Smooth muscle cell (in vitro differentiated cells): ENCODE measurements around the gene ERBB4. TPM values are rescaled to one million over a fixed set of nuclear protein-coding genes. Genes with fewer than 3 reads are reported as not detected.
"Not testable (repeated sequence)": the region's sequence is repeated elsewhere in the genome, so short reads cannot be mapped to it uniquely, and the experiment has no call there.

ENCODE experiments used
- DNase-seq: peaks from one replicate; lab custom pipeline; 2025; ENCODE audit not compliant: unreplicated experiment; lab: John Stamatoyannopoulos, UW
- H2AFZ ChIP-seq: fragments of 200-600 bp; sonication (generic); 2 replicates; pipeline ENCODE4 v1.6.0; 2016; ENCODE audit warnings: antibody characterized with exemption, low read depth, mild to moderate bottlenecking
- H3F3A ChIP-seq: fragments of 200-600 bp; sonication (generic); 2 replicates; pipeline ENCODE4 v1.6.0; 2017; ENCODE audit warnings: antibody characterized with exemption, low read depth
- H3K27ac ChIP-seq: fragments of 200-600 bp; sonication (generic); 2 replicates; pipeline ENCODE4 v1.5.1; 2016; ENCODE audit warnings: low read depth, mild to moderate bottlenecking
- H3K27me3 ChIP-seq: fragments of 200-600 bp; sonication (generic); 2 replicates; pipeline ENCODE4 v1.6.1; 2016; ENCODE audit warnings: low read depth, mild to moderate bottlenecking
- H3K36me3 ChIP-seq: fragments of 200-600 bp; sonication (generic); 2 replicates; pipeline ENCODE4 v1.5.1; 2016; ENCODE audit warnings: low read depth
- H3K4me1 ChIP-seq: fragments of 200-600 bp; sonication (generic); 2 replicates; pipeline ENCODE4 v1.5.1; 2016; ENCODE audit warnings: low read depth
- H3K4me2 ChIP-seq: fragments of 200-600 bp; sonication (generic); 2 replicates; pipeline ENCODE4 v1.6.0; 2016; ENCODE audit warnings: mild to moderate bottlenecking
- H3K4me3 ChIP-seq: fragments of 200-600 bp; sonication (generic); 2 replicates; pipeline ENCODE4 v1.5.1; 2016; ENCODE audit warnings: mild to moderate bottlenecking
- H3K79me2 ChIP-seq: fragments of 200-600 bp; sonication (generic); 2 replicates; pipeline ENCODE4 v1.6.0; 2016; ENCODE audit warnings: low read depth, mild to moderate bottlenecking
- H3K9ac ChIP-seq: fragments of 200-600 bp; sonication (generic); 2 replicates; pipeline ENCODE4 v1.6.0; 2016; ENCODE audit warnings: low read depth
- H3K9me3 ChIP-seq: fragments of 200-600 bp; sonication (generic); replicated peaks from 2 replicates; pipeline ENCODE4 v1.5.1; 2016; ENCODE audit warnings: low read depth
- H4K20me1 ChIP-seq: fragments of 200-600 bp; sonication (generic); 2 replicates; pipeline ENCODE4 v1.6.0; 2016; ENCODE audit warnings: low read depth
- CTCF ChIP-seq: fragments of 200-600 bp; sonication (generic); IDR thresholded peaks from 2 replicates; pipeline ENCODE4 v1.5.1; 2017; ENCODE audit warnings: borderline replicate concordance, mild to moderate bottlenecking, antibody characterized with exemption; ENCODE audit not compliant: insufficient read depth, poor library complexity, severe bottlenecking
- WGBS: methylation state at CpG from one replicate; pipeline ENCODE4 v1.1.7; 2016; ENCODE audit warnings: low lambda C conversion rate; 5-methylcytosine and 5-hydroxymethylcytosine counted together
- polyA plus RNA-seq: library from polyadenylated mRNA; unstranded; fragments of >200 nt; fragmentation: Nextera tagmentation; extraction: Ambion mirVana; gene quantifications from 2 replicates; pipeline ENCODE4 v1.2.1, GENCODE V29; 2016
- total RNA-seq: library from RNA; depleted of rRNA; stranded (reverse); fragments of >200 nt; gene quantifications from 2 replicates; pipeline ENCODE4 v1.2.3, GENCODE V29; 2014

ERBB4 gene
- total and polyA plus RNA-seq, 2 experiments from 2014 or later: 0.67 TPM; not detected in 1

GRCh38 chr2:212245880-212246279 lies 292.7 kb downstream of the ERBB4 start:
- 39% methylated on average over 2 of the region's 2 CpGs for WGBS
- H3F3A ChIP-seq: no peaks in the 10 kb centered on the region
- H3K4me1 ChIP-seq: no peaks in the 10 kb centered on the region
- H3K79me2 ChIP-seq: no peaks in the 10 kb centered on the region
- H3K27me3 ChIP-seq: no peaks in the 10 kb centered on the region
- H3K9me3 ChIP-seq: no peaks in the 10 kb centered on the region
- H2AFZ ChIP-seq: no peak overlapping the region
- no peaks in the 10 kb centered on the region for H4K20me1 ChIP-seq
- H3K27ac ChIP-seq: no peak overlapping the region
- H3K9ac ChIP-seq: no peak overlapping the region
- H3K4me2 ChIP-seq: no peak overlapping the region
- no peaks in the 10 kb centered on the region for H3K36me3 ChIP-seq
- no peak for DNase-seq
- no peak overlapping the region for H3K4me3 ChIP-seq
- TF ChIP-seq CTCF: no peak

GRCh38 chr2:212242724-212243123 lies 295.9 kb downstream of the ERBB4 start:
- H4K20me1 ChIP-seq: no peaks in the 10 kb centered on the region
- H3K4me2 ChIP-seq: no peak overlapping the region
- H3K36me3 ChIP-seq: no peaks in the 10 kb centered on the region
- DNase-seq: no peak
- H3K79me2 ChIP-seq: no peaks in the 10 kb centered on the region
- no peaks in the 10 kb centered on the region for H3K27me3 ChIP-seq
- no peaks in the 10 kb centered on the region for H3K9me3 ChIP-seq
- H3K4me1 ChIP-seq: no peaks in the 10 kb centered on the region
- H3K27ac ChIP-seq: no peak overlapping the region
- H2AFZ ChIP-seq: no peak overlapping the region
- 95% methylated on average over 1 of the region's 1 CpG for whole genome bisulfite sequencing
- H3F3A ChIP-seq: no peaks in the 10 kb centered on the region
- H3K4me3 ChIP-seq: no peak overlapping the region
- H3K9ac ChIP-seq: no peak overlapping the region
- TF ChIP-seq CTCF: no peak

GRCh38 chr2:212238152-212238551 lies 300.4 kb downstream of the ERBB4 start:
- not testable (repeated sequence) for H3K4me1 ChIP-seq, H3K27me3 ChIP-seq, H3K36me3 ChIP-seq, H3K79me2 ChIP-seq, H3F3A ChIP-seq, H4K20me1 ChIP-seq, H3K4me2 ChIP-seq, H3K9ac ChIP-seq, DNase-seq, H3K4me3 ChIP-seq, H3K27ac ChIP-seq, H3K9me3 ChIP-seq, H2AFZ ChIP-seq
- whole genome bisulfite sequencing: 90% methylated on average over 3 of the region's 3 CpGs

GRCh38 chr2:212237350-212238095 lies 301.1 kb downstream of the ERBB4 start:
- no peaks in the 10 kb centered on the region for H3K9me3 ChIP-seq
- TF ChIP-seq CTCF: no peak

More at GRCh38 chr2:212237350-212238095, 301.1 kb downstream of the ERBB4 start:
- H3F3A ChIP-seq: no peaks in the 10 kb centered on the region
- H2AFZ ChIP-seq: no peak overlapping the region
- DNase-seq: no peak
- H3K27ac ChIP-seq: no peak overlapping the region
- 69% methylated on average over 13 of the region's 13 CpGs for WGBS
- H3K27me3 ChIP-seq: no peaks in the 10 kb centered on the region
- H3K79me2 ChIP-seq: no peaks in the 10 kb centered on the region
- H4K20me1 ChIP-seq: no peaks in the 10 kb centered on the region
- H3K4me3 ChIP-seq: no peak overlapping the region
- H3K4me1 ChIP-seq: no peaks in the 10 kb centered on the region
- no peaks in the 10 kb centered on the region for H3K36me3 ChIP-seq
- no peak overlapping the region for H3K9ac ChIP-seq
- no peak overlapping the region for H3K4me2 ChIP-seq
